Effector CD8-positive, alpha-beta T cell (primary cell): ENCODE results near the gene TPSG1.

Source experiments
- DNase-seq: peaks from one replicate; lab custom pipeline; 2025; lab: John Stamatoyannopoulos, UW

TPSG1 gene

DNA sequence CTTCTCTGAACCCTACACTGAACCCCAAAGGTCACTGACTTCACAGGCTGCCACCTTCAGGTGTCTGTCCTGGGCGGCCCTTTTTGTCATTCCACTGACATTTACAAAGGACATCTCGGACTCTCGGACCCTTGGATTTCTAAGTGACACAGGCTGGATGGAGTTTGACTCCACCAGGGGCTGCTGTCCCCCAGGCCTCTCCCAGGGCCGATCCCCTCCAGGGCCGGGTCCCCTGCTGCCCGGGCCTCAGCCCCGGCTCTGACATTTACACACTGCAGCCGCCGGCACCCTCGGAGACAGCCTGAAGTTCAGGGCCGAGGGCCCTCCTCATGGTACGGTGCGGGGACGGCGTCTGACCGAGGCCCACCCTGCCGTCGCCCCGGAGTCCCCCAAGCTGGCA lies 48.0 kb downstream of the TPSG1 start:
- no peak for DNase-seq

DNA sequence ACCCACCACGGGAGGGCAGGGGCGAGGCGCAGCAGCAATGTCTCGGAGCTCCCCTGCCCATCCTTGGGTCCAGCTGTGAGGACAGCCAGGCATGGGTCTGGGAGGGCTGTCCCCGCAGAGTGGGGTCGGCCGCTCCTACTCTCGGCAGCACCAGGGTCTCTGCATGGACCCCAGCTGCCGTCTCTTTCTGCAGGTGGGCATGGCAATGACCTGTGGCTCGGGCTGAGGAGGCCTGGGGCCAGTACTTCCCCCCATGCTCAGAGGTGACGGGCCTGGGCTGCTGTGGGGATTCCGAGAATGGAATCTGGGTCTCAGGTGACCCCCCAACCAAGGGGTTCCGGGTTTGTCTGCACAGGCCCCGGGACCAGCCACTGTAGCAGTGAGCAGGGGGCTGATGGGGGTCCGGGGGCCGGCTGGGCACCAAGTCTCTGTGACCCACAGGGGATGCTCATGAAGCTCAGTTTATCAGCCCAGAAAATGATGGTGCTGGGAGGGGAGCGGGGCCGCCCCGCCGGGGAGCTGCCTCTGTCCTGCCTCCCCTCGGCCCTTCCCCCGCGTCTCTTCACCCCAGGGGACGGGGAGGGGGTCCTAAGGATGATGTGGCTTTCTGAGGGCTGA lies 48.7 kb downstream of the TPSG1 start:
- DNase-seq, result no peak

DNA sequence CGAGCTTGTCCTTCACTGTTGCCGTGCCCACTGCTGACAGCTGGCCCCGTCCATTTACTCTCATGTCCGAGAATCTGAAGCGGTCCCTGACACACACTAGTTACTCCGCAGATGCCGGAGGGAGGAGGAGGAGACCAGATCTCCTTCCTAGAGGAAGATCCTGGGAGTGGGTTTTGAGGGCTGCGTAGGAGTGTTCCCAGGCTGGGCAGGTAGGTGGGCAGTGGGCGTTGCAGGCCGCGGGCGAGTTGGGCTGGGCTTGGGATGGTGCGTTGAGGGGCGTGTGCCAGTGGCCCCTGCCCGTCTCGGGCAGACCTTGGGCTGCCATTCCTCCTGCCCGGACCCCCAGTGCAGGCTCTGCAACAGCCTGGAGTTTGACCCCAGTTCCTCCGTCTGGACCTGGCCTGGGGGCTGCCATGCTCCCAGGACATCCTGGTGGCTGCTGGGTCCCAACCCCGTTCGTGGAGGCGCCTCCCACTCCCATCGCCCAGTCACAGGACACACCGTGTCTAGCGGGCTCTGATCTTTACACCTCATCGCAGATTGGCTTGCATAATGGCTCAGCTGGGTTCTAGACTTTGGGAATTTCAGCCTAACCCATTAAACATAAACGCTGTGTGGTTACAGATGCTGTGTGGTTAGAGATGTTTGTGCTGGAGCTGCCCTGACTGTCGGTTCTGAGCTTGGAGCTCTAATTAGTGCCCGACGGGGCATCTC lies 49.3 kb downstream of the TPSG1 start:
- no peak for DNase-seq

DNA sequence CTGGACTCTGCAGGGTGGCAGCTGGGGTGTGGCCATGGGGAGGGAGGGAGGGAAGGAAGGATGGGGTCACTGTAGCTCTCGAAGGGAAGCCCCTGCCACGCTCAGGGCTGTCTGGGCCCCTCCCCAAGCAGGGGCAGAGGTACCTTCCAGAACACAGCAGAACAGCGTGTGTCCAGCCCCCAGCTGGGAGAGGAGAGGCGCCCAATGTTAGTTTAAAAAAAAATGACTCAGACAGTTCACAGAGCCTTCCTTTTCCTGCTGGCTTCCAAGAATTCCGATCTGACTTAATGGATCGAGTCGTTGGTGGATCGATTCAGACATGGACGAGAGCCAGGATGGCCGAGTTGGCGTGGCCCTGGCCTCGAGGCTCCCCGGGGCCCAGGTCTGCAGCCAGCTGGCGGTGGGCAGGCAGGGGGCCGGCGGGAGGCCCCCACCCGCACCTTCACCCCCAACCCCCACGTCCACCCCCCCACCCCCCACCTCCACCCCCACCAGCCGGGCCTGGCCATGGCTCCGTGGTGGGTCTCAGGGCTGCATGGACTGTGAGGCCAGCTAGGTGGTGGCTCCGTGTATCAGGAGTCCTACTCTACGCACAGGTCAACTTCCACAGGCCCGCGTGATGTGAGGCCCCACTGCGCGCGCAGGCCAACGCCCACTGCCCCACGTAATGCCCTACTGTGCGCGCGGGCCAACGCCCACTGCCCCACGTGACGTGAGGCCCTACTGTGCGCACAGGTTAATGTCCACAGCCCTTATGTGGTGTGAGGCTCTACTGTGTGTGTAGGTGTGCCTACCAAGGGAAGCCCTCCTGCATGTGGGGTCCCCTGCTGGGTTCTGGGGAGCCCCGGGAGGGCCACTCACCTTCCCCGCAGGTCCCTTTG lies 50.4 kb downstream of the TPSG1 start:
- DNase-seq, result no peak

DNA sequence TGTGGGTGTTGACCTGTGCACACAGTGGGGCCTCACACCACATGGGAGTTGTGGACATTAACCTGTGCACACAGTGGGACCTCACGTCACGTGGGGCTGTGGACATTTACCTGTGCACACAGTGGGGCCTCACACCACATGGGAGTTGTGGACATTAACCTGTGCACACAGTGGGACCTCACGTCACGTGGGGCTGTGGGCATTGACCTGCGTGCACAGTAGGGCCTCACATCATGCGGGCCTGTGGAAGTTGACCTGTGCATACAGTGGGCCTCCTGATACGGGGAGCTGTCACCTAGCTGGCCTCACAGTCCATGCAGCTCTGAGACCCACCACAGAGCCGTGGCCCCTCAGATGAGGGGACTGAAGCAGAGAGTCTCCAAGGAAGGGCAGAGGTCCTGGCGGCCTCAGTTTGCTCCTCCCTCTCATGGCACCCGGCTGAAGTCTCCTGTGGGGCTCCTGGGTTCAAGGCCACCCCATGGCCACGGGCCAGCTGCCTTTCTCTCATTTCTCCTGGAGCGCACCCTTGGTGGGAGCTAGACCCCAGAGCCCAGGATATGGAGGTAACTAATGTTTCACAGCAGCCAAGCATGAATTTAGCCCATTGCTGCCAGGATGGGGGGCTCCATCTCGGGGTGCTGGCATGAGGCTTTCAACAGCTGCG lies 51.1 kb downstream of the TPSG1 start:
- no peak for DNase-seq

DNA sequence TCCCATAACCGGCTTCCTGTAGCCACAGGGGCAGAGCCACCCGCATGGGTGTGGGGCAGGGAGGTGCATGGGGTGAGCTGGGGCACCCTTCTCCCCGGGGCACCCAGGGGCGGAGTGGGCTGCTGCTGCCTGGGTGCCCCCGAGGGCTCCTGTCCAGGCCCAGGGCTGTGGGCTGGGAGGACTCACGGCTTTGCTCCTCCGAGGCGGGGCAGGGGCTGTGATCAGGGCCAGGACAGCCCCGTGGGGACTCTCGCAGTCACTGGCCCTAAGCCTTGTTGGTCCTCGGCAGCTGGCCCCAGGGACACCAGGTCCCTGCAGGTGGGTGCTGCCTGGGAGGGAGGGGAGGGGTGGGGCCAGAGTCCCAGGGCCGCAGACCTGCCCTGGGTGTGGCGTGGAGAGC lies 52.4 kb downstream of the TPSG1 start:
- DNase-seq, result no peak

DNA sequence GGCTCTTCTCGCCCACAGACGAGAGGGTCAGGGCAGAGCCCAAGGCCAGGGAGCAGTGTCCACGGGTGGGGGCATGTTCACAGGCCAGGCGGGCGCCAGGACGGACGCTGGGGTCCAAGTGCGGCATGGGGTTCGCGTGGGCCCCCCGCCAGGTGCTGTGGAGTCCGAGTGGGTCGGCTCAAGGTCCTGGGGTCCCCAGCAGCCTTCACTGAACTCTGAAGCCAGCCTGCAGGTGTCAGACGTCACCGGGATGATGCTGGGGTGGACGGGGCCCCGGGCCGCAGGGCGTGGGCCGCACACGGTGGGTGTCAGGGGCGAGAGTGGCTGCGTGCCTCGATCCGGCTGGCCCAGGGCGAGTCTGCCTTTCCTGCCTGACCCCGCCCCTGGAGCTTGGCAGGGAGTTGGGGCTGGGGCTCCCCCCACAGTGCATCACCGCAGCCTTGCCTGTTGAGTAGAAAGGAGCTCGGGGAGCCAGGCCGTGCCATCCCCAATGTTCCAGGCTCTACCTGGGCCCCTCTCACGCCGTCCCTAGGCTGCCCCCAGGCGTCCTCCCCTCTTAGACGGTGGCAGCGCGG lies 53.1 kb downstream of the TPSG1 start:
- no peak for DNase-seq
